K562 (cell line): ENCODE measurements around the gene ADD3. TPM values are rescaled to one million over a fixed set of nuclear protein-coding genes. Genes with fewer than 3 reads are reported as not detected.

Experiments
- ERF ChIP-seq: fragments of 450-650 bp; formaldehyde crosslinking; IDR thresholded peaks from 2 replicates; pipeline ENCODE4 v1.4.0; 2020; ENCODE audit warnings: mild to moderate bottlenecking, mixed read lengths
- HNRNPLL ChIP-seq: fragments of 200-400 bp; formaldehyde crosslinking; IDR thresholded peaks from 2 replicates; pipeline ENCODE4 v1.6.1; 2017; ENCODE audit warnings: low read length, low read depth, mild to moderate bottlenecking; ENCODE audit not compliant: poor library complexity, severe bottlenecking
- ILF3 ChIP-seq: fragments of 450-650 bp; IDR thresholded peaks from 2 replicates; pipeline ENCODE4 v1.6.1; 2018; ENCODE audit warnings: antibody characterized with exemption, mild to moderate bottlenecking, moderate library complexity, borderline replicate concordance
- polyA plus RNA-seq, 8 experiments: library from polyadenylated mRNA; depleted of rRNA in 4 of 8; stranded (reverse) in 5 of 8; unstranded in 3 of 8; fragments of >200 nt; fragmentation: Nextera tagmentation in 2 of 8; fragmentation: Illumina TruSeq in 1 of 8; extraction: Ambion mirVana in 2 of 8; extraction: Trizol in 1 of 8; gene quantifications; 2 replicates each; pipeline versions ENCODE4 v1.2.1 to v1.2.3, GENCODE V29; 2011 to 2014; ENCODE audit warnings: inconsistent platforms in 1 of 8, missing spikeins in 1 of 8
- total RNA-seq, 7 experiments: library from RNA; depleted of rRNA in 6 of 7; stranded (reverse); fragments of >200 nt in 6 of 7; fragmentation: Illumina TruSeq in 2 of 7; extraction: Trizol in 2 of 7; gene quantifications; 2 replicates each; pipeline versions ENCODE4 v1.2.1 to v1.2.3, GENCODE V29; 2011 to 2021; ENCODE audit warnings: low replicate concordance in 1 of 7
- TF ChIP-seq, protein P1 (sequence below): sonication (generic); formaldehyde crosslinking; IDR thresholded peaks from 2 replicates; pipeline ENCODE4 v1.8.0; 2022; ENCODE audit warnings: mild to moderate bottlenecking, missing genetic modification reagents
- TF ChIP-seq, protein P2 (sequence below): fragments of 250-450 bp; sonication (Bioruptor Pico); IDR thresholded peaks from 2 replicates; pipeline ENCODE4 v1.4.0; 2020
- TF ChIP-seq, protein P3 (sequence below): fragments of 450-650 bp; formaldehyde crosslinking; IDR thresholded peaks from 2 replicates; pipeline ENCODE4 v1.4.0; 2022; ENCODE audit warnings: missing genetic modification characterization
- TF ChIP-seq, protein P4 (sequence below), 2 experiments: fragments of 450-650 bp; conservative IDR thresholded peaks; 2 replicates each; pipeline ENCODE4 v1.6.1; 2017; ENCODE audit warnings: mild to moderate bottlenecking in 2 of 2, moderate library complexity in 2 of 2

The ADD3 gene
- total and polyA plus RNA-seq, 9 of the 15 experiments (the other 6 are each of a cell fraction or from before 2014, with no cell fraction given) = 13.2 to 125 (median 31.7) TPM

DNA sequence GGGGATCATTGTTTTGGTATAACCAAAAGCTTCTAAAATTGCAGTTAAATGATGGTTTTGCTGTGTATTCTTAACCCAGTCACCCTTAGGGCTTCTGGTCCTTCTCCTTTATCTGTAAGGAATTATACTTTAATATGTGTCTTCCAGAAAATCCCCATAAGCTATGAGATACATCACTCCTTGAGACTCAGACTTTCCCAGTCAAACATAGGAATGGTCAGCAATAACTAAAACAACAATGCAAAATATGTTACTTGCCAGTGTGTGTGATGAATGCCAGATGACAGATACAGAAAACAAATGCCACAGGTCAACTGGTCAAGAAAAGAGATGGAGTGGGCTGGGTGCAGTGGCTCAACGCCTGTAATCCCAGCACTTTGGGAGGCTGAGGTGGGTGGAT, 10.1 kb downstream of the ADD3 start (continued):
- TF ChIP-seq, protein P1, sequence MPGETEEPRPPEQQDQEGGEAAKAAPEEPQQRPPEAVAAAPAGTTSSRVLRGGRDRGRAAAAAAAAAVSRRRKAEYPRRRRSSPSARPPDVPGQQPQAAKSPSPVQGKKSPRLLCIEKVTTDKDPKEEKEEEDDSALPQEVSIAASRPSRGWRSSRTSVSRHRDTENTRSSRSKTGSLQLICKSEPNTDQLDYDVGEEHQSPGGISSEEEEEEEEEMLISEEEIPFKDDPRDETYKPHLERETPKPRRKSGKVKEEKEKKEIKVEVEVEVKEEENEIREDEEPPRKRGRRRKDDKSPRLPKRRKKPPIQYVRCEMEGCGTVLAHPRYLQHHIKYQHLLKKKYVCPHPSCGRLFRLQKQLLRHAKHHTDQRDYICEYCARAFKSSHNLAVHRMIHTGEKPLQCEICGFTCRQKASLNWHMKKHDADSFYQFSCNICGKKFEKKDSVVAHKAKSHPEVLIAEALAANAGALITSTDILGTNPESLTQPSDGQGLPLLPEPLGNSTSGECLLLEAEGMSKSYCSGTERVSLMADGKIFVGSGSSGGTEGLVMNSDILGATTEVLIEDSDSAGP (CRISPR knock-in tag) = no peak
- TF ChIP-seq ERF (CRISPR knock-in tag) (no peak), HNRNPLL (no peak), ILF3 (no peak)
- TF ChIP-seq, protein P2, sequence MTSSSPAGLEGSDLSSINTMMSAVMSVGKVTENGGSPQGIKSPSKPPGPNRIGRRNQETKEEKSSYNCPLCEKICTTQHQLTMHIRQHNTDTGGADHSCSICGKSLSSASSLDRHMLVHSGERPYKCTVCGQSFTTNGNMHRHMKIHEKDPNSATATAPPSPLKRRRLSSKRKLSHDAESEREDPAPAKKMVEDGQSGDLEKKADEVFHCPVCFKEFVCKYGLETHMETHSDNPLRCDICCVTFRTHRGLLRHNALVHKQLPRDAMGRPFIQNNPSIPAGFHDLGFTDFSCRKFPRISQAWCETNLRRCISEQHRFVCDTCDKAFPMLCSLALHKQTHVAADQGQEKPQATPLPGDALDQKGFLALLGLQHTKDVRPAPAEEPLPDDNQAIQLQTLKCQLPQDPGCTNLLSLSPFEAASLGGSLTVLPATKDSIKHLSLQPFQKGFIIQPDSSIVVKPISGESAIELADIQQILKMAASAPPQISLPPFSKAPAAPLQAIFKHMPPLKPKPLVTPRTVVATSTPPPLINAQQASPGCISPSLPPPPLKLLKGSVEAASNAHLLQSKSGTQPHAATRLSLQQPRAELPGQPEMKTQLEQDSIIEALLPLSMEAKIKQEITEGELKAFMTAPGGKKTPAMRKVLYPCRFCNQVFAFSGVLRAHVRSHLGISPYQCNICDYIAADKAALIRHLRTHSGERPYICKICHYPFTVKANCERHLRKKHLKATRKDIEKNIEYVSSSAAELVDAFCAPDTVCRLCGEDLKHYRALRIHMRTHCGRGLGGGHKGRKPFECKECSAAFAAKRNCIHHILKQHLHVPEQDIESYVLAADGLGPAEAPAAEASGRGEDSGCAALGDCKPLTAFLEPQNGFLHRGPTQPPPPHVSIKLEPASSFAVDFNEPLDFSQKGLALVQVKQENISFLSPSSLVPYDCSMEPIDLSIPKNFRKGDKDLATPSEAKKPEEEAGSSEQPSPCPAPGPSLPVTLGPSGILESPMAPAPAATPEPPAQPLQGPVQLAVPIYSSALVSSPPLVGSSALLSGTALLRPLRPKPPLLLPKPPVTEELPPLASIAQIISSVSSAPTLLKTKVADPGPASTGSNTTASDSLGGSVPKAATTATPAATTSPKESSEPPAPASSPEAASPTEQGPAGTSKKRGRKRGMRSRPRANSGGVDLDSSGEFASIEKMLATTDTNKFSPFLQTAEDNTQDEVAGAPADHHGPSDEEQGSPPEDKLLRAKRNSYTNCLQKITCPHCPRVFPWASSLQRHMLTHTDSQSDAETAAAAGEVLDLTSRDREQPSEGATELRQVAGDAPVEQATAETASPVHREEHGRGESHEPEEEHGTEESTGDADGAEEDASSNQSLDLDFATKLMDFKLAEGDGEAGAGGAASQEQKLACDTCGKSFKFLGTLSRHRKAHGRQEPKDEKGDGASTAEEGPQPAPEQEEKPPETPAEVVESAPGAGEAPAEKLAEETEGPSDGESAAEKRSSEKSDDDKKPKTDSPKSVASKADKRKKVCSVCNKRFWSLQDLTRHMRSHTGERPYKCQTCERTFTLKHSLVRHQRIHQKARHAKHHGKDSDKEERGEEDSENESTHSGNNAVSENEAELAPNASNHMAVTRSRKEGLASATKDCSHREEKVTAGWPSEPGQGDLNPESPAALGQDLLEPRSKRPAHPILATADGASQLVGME (CRISPR knock-in tag) = no peak
- TF ChIP-seq, protein P3, sequence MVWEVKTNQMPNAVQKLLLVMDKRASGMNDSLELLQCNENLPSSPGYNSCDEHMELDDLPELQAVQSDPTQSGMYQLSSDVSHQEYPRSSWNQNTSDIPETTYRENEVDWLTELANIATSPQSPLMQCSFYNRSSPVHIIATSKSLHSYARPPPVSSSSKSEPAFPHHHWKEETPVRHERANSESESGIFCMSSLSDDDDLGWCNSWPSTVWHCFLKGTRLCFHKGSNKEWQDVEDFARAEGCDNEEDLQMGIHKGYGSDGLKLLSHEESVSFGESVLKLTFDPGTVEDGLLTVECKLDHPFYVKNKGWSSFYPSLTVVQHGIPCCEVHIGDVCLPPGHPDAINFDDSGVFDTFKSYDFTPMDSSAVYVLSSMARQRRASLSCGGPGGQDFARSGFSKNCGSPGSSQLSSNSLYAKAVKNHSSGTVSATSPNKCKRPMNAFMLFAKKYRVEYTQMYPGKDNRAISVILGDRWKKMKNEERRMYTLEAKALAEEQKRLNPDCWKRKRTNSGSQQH (CRISPR knock-in tag) = no peak
- TF ChIP-seq, protein P4, sequence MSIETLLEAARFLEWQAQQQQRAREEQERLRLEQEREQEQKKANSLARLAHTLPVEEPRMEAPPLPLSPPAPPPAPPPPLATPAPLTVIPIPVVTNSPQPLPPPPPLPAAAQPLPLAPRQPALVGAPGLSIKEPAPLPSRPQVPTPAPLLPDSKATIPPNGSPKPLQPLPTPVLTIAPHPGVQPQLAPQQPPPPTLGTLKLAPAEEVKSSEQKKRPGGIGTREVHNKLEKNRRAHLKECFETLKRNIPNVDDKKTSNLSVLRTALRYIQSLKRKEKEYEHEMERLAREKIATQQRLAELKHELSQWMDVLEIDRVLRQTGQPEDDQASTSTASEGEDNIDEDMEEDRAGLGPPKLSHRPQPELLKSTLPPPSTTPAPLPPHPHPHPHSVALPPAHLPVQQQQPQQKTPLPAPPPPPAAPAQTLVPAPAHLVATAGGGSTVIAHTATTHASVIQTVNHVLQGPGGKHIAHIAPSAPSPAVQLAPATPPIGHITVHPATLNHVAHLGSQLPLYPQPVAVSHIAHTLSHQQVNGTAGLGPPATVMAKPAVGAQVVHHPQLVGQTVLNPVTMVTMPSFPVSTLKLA (conservative IDR thresholded peaks at IDR 0.05) = no peak
